ENCODE measurements around the gene NFIB. TPM values are rescaled to one million over a fixed set of nuclear protein-coding genes. Genes with fewer than 3 reads are reported as not detected.

Gene NFIB
- total RNA-seq, 2 donors from 2014 or later, result 74.4 to 80.1 TPM

- H3K27me3 ChIP-seq, result no peaks in the 10 kb centered on the region
- no peak for TF ChIP-seq CTCF (IDR thresholded peaks at IDR 0.05)
- H3K4me3 ChIP-seq, result no peak overlapping the region
- peaks cover 0 to 11% of the 10 kb centered on the region in 2 donors for H3K4me1 ChIP-seq
- no peak overlapping the region for H3K27ac ChIP-seq
- H3K9me3 ChIP-seq, result no peaks in the 10 kb centered on the region
- DNase-seq (ENCODE audit: low spot score), result no peak
- H3K36me3 ChIP-seq, result no peaks in the 10 kb centered on the region
These were observed 178.5 kb downstream of the NFIB start for GRCh38 chr9:14135421-14135820.

GRCh38 chr9:14133394-14133793, 180.5 kb downstream of the NFIB start:
- Histone ChIP-seq H3K9me3 (no peaks in the 10 kb centered on the region), H3K4me3 (no peak overlapping the region), H3K4me1 (peaks cover 0 to 11% of the 10 kb centered on the region in 2 donors), H3K27ac (peak overlapping the region in 1 of 2 donors; percentile 24), H3K27me3 (no peaks in the 10 kb centered on the region), H3K36me3 (no peaks in the 10 kb centered on the region)
- no peak for TF ChIP-seq CTCF (IDR thresholded peaks at IDR 0.05)
- DNase-seq (ENCODE audit: low spot score), result no peak

DNA sequence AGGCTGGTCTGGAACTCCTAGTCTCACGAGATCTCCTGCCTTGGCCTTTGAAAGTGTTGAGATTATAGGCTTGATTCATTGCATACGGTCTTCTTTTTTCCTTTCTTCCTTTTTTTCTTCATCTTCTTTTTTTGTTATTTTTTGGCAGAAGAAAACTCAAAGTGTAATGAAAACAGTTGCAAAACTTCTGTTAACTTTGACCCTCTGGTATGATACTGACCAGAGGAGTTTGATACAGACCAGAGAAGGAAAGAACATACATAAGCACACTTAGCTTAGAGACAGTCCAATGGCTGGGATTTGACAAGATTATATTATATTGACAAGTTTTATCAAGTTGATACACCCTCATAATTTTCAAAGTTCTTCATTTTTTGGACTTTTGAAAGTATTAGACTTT, 181.2 kb downstream of the NFIB start:
- H3K36me3 ChIP-seq, result no peaks in the 10 kb centered on the region
- H3K4me1 ChIP-seq, result peaks cover 0 to 11% of the 10 kb centered on the region in 2 donors
- H3K27me3 ChIP-seq, result no peaks in the 10 kb centered on the region
- no peaks in the 10 kb centered on the region for H3K9me3 ChIP-seq
- no peak overlapping the region for H3K4me3 ChIP-seq
- no peak overlapping the region for H3K27ac ChIP-seq
- TF ChIP-seq CTCF (IDR thresholded peaks at IDR 0.05), result no peak
- DNase-seq (ENCODE audit: low spot score), result no peak

DNA sequence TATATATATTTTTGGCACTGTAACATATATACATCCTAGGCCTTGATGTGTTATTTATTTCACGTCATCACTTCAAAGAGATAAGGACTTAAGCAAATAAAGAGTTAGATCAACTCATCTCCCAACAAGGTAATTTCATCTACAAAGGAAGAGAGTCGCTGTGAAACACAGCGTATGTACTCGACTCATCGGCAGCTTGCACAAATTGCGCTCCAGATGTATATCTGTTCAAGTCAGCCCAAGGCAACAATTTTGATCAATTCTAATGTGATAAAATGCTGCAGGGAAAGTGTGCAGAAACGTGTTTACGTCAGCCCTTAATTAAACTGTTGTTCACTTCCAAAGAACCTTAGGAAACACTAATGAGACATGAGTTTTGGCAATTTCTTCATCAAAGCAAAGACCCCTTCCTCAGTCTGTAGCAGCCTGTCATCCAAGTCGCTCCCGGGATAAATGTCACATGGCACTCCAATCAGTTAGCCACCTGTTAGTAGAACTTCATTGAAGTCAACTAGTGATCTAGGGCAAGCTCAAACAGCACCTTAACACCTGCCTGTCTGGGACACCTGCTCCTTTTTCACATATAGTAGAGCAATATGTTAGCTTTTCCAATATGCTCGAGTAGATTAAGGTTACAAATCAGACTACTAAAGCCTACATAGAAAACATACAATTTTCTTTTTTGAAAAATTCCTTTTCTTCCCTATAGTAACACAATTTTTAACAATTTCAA, 182.4 kb downstream of the NFIB start:
- no peaks in the 10 kb centered on the region for H3K9me3 ChIP-seq
- H3K36me3 ChIP-seq, result no peaks in the 10 kb centered on the region
- no peak overlapping the region for H3K27ac ChIP-seq
- no peak for DNase-seq (ENCODE audit: low spot score)
- no peak overlapping the region for H3K4me3 ChIP-seq
- H3K27me3 ChIP-seq, result no peaks in the 10 kb centered on the region
- TF ChIP-seq CTCF (IDR thresholded peaks at IDR 0.05), result no peak
- H3K4me1 ChIP-seq, result peaks cover 0 to 11% of the 10 kb centered on the region in 2 donors

DNA sequence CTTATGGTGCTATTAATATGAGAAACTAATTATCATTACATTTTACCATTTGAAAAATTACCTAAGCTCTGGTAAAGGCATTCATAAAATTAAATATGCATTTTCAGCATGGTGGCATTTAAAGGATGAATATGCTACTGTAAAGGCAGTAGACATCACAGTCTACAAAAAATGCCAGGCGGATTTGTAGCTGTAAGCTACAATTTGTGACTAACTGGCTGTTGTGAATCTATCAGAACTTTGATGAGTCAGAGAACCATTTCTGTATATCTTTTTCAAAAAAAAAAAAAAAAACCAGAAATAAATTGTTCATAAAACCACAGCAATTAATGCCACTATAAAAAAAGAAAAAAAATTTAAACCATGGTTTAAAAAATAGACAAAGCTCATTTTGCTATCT, 186.3 kb downstream of the NFIB start:
- Histone ChIP-seq H3K4me3 (no peak overlapping the region), H3K27ac (no peak overlapping the region), H3K9me3 (no peaks in the 10 kb centered on the region), H3K36me3 (peaks cover 10% of the 10 kb centered on the region), H3K4me1 (no peaks in the 10 kb centered on the region), H3K27me3 (no peaks in the 10 kb centered on the region)
- no peak for DNase-seq (ENCODE audit: low spot score)
- TF ChIP-seq CTCF (IDR thresholded peaks at IDR 0.05), result no peak
